Esophagus (tissue), 2 donors: ENCODE results near the gene SUPT5H. TPM values are rescaled to one million over a fixed set of nuclear protein-coding genes. Genes with fewer than 3 reads are reported as not detected.

Source experiments
- H3K27ac ChIP-seq, 2 donors: one replicate each; pipeline ENCODE4 v1.5.1; 2013; ENCODE audit warnings: low read depth in 2 of 2, mild to moderate bottlenecking in 2 of 2, inconsistent platforms in 1 of 2, low read length in 1 of 2, moderate library complexity in 1 of 2
- H3K27me3 ChIP-seq, 2 donors: one replicate each; pipeline ENCODE4 v1.6.1; 2013; ENCODE audit warnings: low read length in 2 of 2, control low read depth in 1 of 2, mild to moderate bottlenecking in 1 of 2; ENCODE audit not compliant: insufficient read depth in 2 of 2, control insufficient read depth in 1 of 2
- H3K36me3 ChIP-seq, 2 donors: one replicate each; pipeline ENCODE4 v1.6.1; 2013; ENCODE audit warnings: low read length in 1 of 2; ENCODE audit not compliant: control insufficient read depth in 2 of 2, insufficient read depth in 2 of 2
- H3K4me1 ChIP-seq, 2 donors: one replicate each; pipeline ENCODE4 v1.6.1; 2013; ENCODE audit warnings: low read length in 1 of 2; ENCODE audit not compliant: control insufficient read depth in 2 of 2, insufficient read depth in 2 of 2
- H3K4me3 ChIP-seq, 2 donors: one replicate each; pipeline ENCODE4 v1.5.1; 2013; ENCODE audit warnings: low read length in 2 of 2, mild to moderate bottlenecking in 2 of 2, low read depth in 1 of 2, moderate library complexity in 1 of 2
- H3K9me3 ChIP-seq, 2 donors: one replicate each; pipeline ENCODE4 v1.6.1; 2013; ENCODE audit warnings: mild to moderate bottlenecking in 2 of 2, low read depth in 1 of 2, low read length in 1 of 2, moderate library complexity in 1 of 2; ENCODE audit not compliant: control insufficient read depth in 2 of 2, insufficient read depth in 1 of 2
- WGBS, 2 donors: extraction: QIAGEN DNeasy Blood & Tissue Kit; methylation state at CpG; one replicate each; pipeline ENCODE4 v1.1.7; 2013; 5-methylcytosine and 5-hydroxymethylcytosine counted together
- polyA plus RNA-seq, 2 donors: library from polyadenylated mRNA; stranded (reverse); fragments of 200-250 nt; gene quantifications; one replicate each; pipeline ENCODE4 v1.2.3, GENCODE V29; 2013
- donor health status: healthy with polysubstance abuse.
- donor health status: Bipolar disorder and iron deficiency.

Gene SUPT5H
- 10 to 100 TPM; 51.5 to 90.2 TPM for polyA plus RNA-seq

DNA sequence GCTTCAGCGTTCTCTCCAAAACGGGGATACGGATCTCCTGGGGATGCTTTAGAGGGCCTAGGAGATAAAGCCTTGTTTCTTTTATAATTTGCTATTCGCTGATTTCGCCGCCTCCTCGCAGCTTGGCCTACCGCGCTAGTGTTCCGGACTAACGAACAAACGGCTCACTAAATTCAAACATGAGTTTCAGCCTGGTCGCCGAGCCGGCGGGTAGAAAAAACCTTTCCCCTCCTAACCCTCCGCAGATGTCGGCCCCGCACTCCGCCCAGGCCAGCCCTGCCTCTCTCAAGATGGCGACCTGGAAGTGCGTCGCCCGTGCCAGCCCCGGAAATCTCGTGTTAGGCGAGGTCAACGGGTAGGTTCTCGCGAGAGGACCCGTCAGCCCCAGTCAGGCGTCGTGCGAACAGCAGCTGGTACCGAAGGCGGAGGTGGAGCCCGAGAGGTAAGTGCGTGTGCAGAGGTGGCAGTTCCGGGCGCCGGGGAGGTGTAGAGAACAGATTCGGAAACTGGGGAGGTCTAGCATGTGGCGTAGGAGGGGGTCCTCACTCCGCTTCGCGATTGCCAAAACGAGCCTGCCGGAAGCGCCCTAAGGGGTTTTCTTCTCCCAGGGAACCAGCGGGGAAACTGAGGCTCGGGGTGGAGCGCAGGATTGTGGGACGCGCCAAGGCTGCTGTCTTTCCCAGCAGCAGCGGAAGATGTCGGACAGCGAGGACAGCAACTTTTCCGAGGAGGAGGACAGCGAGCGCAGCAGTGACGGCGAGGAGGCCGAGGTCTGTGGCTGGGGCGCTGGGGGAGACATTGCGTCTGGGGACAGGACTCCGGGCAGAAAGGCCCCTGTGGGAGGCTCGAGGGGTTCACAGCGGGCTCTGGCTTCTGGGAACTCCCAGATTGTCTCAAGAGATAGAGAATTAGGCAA is at the start of gene SUPT5H:
SUPT5H (plus strand) TSS at position 387 of the 916 bp plus-strand sequence; CDS start at position 696, 309 bp downstream.
- Histone ChIP-seq H3K9me3 (no peaks in the 10 kb centered on the region), H3K36me3 (peaks cover 0 to 3% of the 10 kb centered on the region in 2 donors), H3K4me1 (peaks cover 5 to 12% of the 10 kb centered on the region in 2 donors), H3K4me3 (peak within 1 kb of the TSS; percentile 93 to 99), H3K27ac (peak within 1 kb of the TSS; percentile 98 to 99), H3K27me3 (no peaks in the 10 kb centered on the region)
- 0 to 1% methylated on average over 68 of the region's 68 CpGs for WGBS, 2 donors

DNA sequence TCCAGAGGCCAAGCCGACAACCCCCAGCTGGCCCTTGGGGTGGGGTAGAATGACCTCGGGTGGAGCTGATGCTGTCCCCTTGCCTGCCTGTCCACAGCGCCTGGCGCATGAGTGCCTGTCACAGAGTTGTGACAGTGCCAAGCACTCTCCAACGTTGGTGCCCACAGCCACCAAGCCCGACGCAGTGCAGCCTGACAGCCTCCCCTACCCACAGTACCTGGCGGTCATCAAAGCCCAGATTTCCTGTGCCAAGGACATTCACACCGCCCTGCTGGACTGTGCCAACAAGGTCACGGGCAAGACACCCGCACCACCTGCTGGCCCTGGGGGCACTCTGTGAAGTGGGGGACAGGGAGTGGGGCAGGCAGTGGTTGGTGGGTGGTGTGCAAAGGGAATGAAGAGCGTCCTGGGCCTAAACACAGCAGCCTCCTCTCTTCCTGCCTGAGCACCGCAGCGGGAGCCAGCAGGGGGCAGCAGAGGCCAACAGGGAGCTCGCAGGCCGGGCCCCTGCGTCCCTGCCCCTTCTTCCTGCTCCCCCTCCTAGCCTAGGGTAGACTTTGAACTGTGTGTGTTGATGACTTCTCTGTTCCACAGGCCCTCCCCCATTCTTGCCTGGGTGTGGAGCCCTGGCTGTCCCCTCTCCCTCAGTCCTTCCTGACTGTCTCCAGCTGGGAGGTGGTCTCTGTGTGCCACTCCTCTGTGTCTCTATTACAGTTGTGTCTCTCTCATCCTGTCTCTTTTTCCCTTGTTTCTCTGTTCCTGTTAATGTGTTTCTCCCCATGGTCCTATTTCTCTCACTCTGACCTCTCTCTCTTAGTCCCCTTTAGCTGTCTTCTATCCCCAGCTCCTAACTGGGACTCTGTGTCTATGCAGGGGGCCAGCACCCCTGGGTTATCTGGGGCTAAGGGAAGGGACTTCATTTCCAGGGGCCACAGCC is 47.8 kb upstream of the SUPT5H start:
- H3K9me3 ChIP-seq = no peaks in the 10 kb centered on the region
- WGBS, 2 donors = 24 to 26% methylated on average over 17 of the region's 17 CpGs
- peaks cover 0 to 12% of the 10 kb centered on the region in 2 donors for H3K36me3 ChIP-seq
- peak overlapping the region; percentile 17 to 28 for H3K4me3 ChIP-seq
- peak overlapping the region; percentile 98 to 99 for H3K27ac ChIP-seq
- peaks cover 5 to 29% of the 10 kb centered on the region in 2 donors for H3K4me1 ChIP-seq
- H3K27me3 ChIP-seq = no peaks in the 10 kb centered on the region

DNA sequence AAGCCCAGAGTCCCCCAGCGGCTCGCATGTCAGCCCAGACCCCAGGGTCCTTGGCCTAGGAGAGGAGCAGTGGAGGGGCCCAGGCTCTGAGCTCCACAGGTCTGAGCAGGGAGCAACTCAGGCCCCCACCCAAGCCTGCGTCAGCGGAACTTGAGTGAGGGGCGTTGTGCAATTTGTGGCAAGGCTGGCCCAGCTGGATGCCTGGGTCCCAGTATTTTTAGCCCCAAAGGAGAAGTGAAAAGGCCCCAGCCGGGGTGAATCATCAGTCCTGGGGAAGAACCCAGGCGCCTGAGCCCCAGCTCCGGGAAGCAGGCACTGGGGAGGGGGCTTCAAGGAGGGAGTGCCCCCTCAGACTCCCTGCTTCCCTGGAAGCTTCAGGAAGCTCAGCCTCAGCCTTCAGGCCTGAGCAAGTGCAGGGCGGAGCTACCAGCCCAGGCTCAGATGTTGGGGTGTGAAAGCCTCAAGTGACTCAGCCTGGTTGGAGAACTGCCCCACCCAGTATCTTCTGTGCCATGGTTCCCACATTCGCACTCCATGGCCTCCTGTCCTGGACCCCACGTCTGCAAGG is 47.0 kb upstream of the SUPT5H start:
- Histone ChIP-seq H3K4me1 (peaks cover 5 to 29% of the 10 kb centered on the region in 2 donors), H3K9me3 (no peaks in the 10 kb centered on the region), H3K27ac (peak overlapping the region; percentile 98 to 99), H3K27me3 (no peaks in the 10 kb centered on the region), H3K4me3 (peak overlapping the region; percentile 17 to 28), H3K36me3 (peaks cover 0 to 11% of the 10 kb centered on the region in 2 donors)
- 48 to 57% methylated on average over 11 of the region's 11 CpGs for WGBS, 2 donors

DNA sequence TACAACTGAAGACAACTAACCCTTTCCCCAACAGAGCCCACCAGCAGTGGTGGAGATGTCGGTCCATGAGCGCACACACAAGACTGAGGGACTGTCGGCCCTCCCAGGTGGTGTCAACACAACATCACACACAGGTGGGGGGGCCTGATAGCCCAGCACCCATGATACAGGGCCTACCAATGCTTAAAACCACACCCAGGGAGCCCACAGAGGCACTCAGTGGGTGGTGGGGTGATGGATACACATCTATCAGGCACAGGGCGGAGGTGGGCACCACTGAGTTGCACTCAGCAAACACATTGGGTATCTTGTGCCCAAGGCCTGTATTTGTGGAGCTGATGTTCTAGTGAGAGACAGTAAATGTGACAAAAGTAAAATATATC is 45.7 kb upstream of the SUPT5H start:
- WGBS, 2 donors = 94 to 95% methylated on average over 4 of the region's 4 CpGs
- H3K4me1 ChIP-seq = peaks cover 5 to 29% of the 10 kb centered on the region in 2 donors
- peak overlapping the region in 1 of 2 donors; percentile 78 for H3K27ac ChIP-seq

DNA sequence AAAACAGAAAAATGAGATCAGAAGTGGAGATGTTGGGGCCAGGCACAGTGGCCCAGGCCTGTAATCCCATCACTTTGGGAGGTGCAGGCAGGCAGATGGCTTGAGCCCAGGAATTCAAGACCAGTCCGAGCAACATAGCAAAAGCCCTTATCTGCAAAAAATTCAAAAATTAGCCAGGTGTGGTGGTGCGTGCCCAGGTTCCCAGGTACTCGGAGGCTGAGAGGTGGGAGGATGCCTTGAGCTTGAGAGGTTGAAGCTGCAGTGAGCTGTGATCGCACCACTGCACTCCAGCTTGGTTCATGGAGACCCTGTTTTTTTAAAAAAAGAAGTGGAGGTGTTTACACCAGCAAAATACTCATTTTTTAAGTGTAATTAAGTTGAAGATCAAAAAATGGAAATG is 45.3 kb upstream of the SUPT5H start:
- no peaks in the 10 kb centered on the region for H3K9me3 ChIP-seq
- H3K4me1 ChIP-seq = peaks cover 5 to 29% of the 10 kb centered on the region in 2 donors
- H3K36me3 ChIP-seq = peaks cover 0 to 4% of the 10 kb centered on the region in 2 donors
- H3K27me3 ChIP-seq = no peaks in the 10 kb centered on the region
- WGBS, 2 donors = 83 to 84% methylated on average over 4 of the region's 4 CpGs
- peak overlapping the region in 1 of 2 donors; percentile 78 for H3K27ac ChIP-seq
- no peak overlapping the region for H3K4me3 ChIP-seq

More for the DNA sequence above, 45.7 kb upstream of the SUPT5H start:
- H3K36me3 ChIP-seq = peaks cover 0 to 4% of the 10 kb centered on the region in 2 donors
- H3K9me3 ChIP-seq = no peaks in the 10 kb centered on the region
- no peaks in the 10 kb centered on the region for H3K27me3 ChIP-seq
- no peak overlapping the region for H3K4me3 ChIP-seq

DNA sequence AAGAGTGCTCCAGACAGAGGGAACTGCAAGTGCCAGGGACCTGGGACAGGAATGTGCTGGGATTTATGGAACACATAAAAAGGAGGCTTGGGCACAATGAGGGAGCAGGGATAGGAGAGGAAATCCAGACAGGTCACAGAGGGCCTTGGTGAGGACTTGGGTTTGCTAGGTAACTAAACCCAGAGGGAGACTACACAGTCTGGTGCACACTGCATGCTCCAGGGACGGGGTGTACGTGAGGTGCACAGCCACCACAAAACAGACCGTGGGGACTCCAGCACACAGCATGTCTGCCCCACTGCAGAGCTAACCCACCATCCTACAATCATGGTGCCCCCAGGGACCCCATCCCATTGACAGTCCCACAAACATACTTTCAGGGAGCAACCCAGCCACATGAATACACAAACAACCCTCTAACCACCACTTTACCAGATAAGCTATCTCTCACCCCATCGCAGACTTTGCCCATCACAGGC is 44.3 kb upstream of the SUPT5H start:
- Histone ChIP-seq H3K4me3 (no peak overlapping the region), H3K4me1 (peaks cover 5 to 29% of the 10 kb centered on the region in 2 donors), H3K9me3 (no peaks in the 10 kb centered on the region), H3K36me3 (peaks cover 0 to 4% of the 10 kb centered on the region in 2 donors), H3K27me3 (no peaks in the 10 kb centered on the region), H3K27ac (peak overlapping the region; percentile 97 to 100)
- 33 to 54% methylated on average over 4 of the region's 4 CpGs for WGBS, 2 donors

DNA sequence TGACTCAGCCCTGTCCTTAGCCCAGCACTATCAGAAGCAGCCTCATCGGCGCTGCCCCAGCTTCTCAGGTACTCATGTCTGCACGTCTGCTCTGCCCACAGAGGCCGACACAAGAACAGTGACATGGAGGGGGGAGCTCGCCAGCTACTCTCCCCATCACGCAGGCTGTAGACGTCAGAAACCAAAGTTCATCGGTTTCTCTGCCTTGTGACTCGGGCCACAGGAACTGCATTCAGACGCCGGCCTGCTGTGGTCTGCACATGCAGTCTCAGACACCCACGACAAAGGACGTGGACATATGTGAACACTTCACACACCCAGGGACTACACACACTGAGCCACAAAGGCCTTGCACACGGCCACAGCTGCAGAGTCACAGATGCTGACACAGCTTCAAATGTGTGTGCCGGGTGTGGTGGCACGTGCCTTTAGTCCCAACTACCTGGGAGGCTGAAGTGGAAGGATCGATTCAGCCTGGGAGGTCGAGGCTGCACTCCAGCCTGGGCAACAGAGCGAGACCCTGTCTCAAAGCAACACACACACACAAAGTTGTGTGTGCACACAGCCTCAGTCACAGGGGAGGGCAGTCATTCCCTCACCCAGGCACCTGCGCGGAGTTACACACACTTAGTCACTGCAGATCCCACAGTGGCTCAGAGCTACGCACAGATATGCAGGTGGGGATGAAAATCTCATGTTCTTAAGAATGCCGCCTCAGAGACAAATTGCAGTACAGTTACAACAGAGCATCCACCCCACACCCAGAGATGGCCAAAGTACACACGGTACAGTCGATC is 43.6 kb upstream of the SUPT5H start:
- peaks cover 0 to 4% of the 10 kb centered on the region in 2 donors for H3K36me3 ChIP-seq
- peak overlapping the region; percentile 97 to 100 for H3K27ac ChIP-seq
- no peaks in the 10 kb centered on the region for H3K27me3 ChIP-seq
- H3K4me3 ChIP-seq = peak overlapping the region in 1 of 2 donors; percentile 47
- H3K4me1 ChIP-seq = peaks cover 5 to 29% of the 10 kb centered on the region in 2 donors
- 40 to 44% methylated on average over 25 of the region's 25 CpGs for WGBS, 2 donors
- H3K9me3 ChIP-seq = no peaks in the 10 kb centered on the region

DNA sequence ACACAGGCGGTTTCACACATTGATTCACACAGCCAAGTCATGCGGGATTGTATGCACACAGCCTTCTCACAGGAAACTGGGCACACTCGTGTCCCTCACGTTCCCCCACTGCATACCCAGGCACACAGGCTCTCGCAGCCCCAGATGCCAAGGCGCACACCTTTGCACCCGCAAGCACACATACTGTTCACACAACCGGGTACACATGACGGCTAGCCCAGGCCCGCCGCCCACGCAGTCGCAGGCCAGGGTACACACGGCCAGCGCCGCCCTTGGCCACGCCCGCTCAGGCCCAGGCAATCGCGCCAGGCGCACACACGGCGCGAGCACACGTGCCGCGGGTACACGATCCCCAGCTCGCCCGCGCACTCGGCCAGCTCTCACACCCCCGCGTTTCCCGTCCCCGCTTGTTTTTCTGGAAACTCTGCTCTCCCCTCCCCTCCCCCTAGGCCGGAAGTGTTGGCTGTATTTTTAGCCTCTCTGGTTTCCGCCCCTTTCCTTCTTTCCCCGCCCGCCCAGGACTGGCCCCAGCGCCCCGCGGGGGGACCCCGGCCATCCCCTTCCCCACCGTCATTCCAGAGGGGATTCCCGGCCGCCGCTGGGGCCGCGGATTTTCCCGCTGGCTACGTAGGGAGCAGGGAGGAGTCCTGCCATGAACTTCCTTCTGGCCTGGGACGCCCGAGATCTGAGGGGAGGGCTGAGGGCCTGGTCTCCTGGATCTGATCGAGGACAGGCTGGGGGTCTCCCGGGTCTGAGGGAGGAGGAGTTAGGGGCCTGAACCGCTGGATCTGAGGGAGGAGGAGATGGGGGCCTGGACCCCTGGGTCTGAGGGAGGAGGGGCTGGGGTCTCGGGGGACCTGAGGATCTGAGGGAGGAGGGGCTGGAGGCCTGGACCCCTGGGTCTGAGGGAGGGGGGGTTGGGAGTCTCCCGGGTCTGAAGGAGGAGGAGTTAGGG is 42.8 kb upstream of the SUPT5H start:
- H3K36me3 ChIP-seq = peaks cover under 1 to 4% of the 10 kb centered on the region in 2 donors
- no peaks in the 10 kb centered on the region for H3K9me3 ChIP-seq
- peak overlapping the region; percentile 43 to 47 for H3K4me3 ChIP-seq
- WGBS, 2 donors = 1 to 2% methylated on average over 56 to 59 of the region's 59 CpGs
- H3K27me3 ChIP-seq = no peaks in the 10 kb centered on the region
- H3K27ac ChIP-seq = peak overlapping the region; percentile 97 to 100
- H3K4me1 ChIP-seq = peaks cover 5 to 26% of the 10 kb centered on the region in 2 donors
